Measurements from ENCODE around the gene KLHL29.

The KLHL29 gene

DNA sequence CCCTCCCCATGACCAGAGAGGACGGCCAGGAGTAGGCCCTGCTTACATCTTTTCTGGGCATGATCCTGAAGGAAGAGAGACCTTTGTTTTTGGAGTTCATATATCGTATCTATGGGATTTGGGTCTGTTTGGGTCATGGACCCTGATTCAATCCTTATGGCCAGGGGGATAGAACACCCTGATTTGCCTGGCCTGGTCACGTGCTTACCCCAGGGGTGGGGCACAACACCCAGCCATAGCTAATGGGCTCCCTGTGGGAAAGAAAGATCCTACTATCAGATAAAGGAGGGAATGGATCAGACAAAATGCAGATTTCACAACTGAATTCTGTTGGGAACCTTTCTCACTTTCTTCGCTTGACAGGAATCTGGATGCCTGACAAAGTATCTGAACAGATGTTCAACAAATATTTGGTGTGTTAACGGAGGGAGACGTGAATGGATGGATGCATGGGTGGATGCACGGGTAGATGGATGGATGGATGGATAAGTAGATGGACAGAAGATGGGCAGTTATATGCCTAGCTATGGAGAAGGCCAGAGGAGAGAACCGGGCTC is 155.9 kb downstream of the KLHL29 start:
- H3K79me2 ChIP-seq (ENCODE audit: insufficient read depth, low read length), result no peaks in the 10 kb centered on the region
- no peaks in the 10 kb centered on the region for H4K20me1 ChIP-seq (ENCODE audit: insufficient read depth, low read length, poor library complexity, severe bottlenecking)
- no peaks in the 10 kb centered on the region for H3K9me2 ChIP-seq (replicated peaks; ENCODE audit: low read depth, low read length)
- no peaks in the 10 kb centered on the region for H3K36me3 ChIP-seq (ENCODE audit: insufficient read depth, low read length)
- H3K9ac ChIP-seq (ENCODE audit: low read depth, low read length, poor library complexity, severe bottlenecking), result no peak overlapping the region
- TF ChIP-seq, protein P1, sequence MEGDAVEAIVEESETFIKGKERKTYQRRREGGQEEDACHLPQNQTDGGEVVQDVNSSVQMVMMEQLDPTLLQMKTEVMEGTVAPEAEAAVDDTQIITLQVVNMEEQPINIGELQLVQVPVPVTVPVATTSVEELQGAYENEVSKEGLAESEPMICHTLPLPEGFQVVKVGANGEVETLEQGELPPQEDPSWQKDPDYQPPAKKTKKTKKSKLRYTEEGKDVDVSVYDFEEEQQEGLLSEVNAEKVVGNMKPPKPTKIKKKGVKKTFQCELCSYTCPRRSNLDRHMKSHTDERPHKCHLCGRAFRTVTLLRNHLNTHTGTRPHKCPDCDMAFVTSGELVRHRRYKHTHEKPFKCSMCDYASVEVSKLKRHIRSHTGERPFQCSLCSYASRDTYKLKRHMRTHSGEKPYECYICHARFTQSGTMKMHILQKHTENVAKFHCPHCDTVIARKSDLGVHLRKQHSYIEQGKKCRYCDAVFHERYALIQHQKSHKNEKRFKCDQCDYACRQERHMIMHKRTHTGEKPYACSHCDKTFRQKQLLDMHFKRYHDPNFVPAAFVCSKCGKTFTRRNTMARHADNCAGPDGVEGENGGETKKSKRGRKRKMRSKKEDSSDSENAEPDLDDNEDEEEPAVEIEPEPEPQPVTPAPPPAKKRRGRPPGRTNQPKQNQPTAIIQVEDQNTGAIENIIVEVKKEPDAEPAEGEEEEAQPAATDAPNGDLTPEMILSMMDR (conservative IDR thresholded peaks at IDR 0.05; ENCODE audit: low read length), result no peak
- TF ChIP-seq EZH2phosphoT487 (IDR thresholded peaks at IDR 0.05; ENCODE audit: borderline replicate concordance), result no peak
- no peak overlapping the region for H2AFZ ChIP-seq (ENCODE audit: low read length)
- H3K9me3 ChIP-seq (ENCODE audit: insufficient read depth, low read depth, low read length), result no peaks in the 10 kb centered on the region
- peaks cover 4% of the 10 kb centered on the region for H3K4me1 ChIP-seq (ENCODE audit: insufficient read depth, low read length, poor library complexity, severe bottlenecking)
- H3K4me3 ChIP-seq (ENCODE audit: low read length, poor library complexity, severe bottlenecking), result no peak overlapping the region
- H3K4me2 ChIP-seq (ENCODE audit: low read depth, low read length, poor library complexity, severe bottlenecking), result no peak overlapping the region
- H3K27me3 ChIP-seq (ENCODE audit: insufficient read depth, low read length, poor library complexity, severe bottlenecking), result no peaks in the 10 kb centered on the region
- no peaks in the 10 kb centered on the region for H3F3A ChIP-seq (ENCODE audit: low read depth)

DNA sequence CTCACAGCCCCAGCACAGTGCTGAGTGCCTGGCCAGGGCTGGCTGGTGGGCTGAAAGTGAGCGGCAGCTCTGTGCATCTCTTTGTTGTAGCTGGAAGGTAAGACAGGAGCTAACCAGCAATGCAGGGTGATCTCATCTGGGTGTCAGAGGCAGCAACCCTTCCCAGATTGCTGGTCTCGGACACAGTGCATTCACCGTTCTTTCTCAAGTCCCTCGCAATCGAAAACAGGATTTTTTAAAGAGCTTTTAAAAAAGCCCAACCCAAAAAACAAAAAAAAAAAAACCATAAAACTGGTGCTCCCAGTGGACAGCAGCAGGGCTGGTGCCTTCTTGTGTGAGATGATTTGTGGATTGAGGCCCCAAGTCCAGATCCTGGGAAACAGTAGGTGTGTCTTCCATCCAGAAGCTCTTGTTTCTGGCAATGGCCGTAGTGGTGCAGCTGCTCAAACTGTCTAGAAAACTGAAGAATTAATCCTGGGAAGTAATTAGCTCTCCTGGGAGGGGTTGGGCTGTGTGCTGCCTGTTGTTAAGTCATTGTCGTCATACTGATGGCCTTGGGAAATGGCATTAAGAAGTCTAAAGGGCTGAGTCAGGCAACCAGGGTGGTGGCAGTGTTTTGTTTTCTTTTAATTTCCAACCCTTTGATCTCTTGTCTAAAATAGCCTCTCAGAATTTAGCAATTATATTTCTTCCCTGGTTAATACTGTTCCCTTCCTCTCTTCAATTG is 156.7 kb downstream of the KLHL29 start:
- Histone ChIP-seq H3K4me2 (ENCODE audit: low read depth, low read length, poor library complexity, severe bottlenecking) (no peak overlapping the region), H3K4me1 (ENCODE audit: insufficient read depth, low read length, poor library complexity, severe bottlenecking) (no peaks in the 10 kb centered on the region), H2AFZ (ENCODE audit: low read length) (no peak overlapping the region), H3F3A (ENCODE audit: low read depth) (no peaks in the 10 kb centered on the region), H3K9me2 (replicated peaks; ENCODE audit: low read depth, low read length) (no peaks in the 10 kb centered on the region), H4K20me1 (ENCODE audit: insufficient read depth, low read length, poor library complexity, severe bottlenecking) (no peaks in the 10 kb centered on the region), H3K9me3 (ENCODE audit: insufficient read depth, low read depth, low read length) (no peaks in the 10 kb centered on the region), H3K4me3 (ENCODE audit: low read length, poor library complexity, severe bottlenecking) (no peak overlapping the region), H3K27me3 (ENCODE audit: insufficient read depth, low read length, poor library complexity, severe bottlenecking) (no peaks in the 10 kb centered on the region), H3K79me2 (ENCODE audit: insufficient read depth, low read length) (no peaks in the 10 kb centered on the region), H3K36me3 (ENCODE audit: insufficient read depth, low read length) (no peaks in the 10 kb centered on the region), H3K9ac (ENCODE audit: low read depth, low read length, poor library complexity, severe bottlenecking) (no peak overlapping the region)
- no peak for TF ChIP-seq EZH2phosphoT487 (IDR thresholded peaks at IDR 0.05; ENCODE audit: borderline replicate concordance)
- TF ChIP-seq, protein P1 (conservative IDR thresholded peaks at IDR 0.05; ENCODE audit: low read length), result no peak

DNA sequence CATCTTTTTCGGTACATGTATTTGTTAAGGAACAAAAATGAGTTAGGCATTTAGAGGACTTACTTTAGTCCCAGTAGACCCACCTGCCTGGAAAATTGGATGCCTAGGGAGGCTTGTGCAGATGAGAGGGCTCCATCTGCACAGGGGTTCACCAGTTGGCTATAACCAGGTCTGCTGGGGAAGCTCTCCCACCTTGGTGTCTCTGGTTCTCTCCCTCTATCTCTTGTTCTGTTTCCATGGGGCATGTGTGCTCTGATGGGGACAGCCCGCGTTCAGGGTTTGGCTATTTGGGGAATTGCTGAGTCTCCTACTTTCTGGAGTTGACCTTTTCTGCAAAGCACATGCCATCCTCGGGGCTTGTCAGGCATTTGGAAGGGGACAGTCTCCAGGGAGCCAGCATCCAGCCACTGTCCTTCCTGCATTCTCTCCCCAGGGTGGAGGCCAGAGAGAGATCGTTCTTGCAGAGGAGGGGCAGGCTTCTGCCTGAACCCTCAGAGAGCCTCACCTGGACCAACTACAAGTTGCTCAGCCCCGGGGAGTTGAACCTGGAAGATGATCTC is 157.3 kb downstream of the KLHL29 start:
- no peaks in the 10 kb centered on the region for H3K9me3 ChIP-seq (ENCODE audit: insufficient read depth, low read depth, low read length)
- no peaks in the 10 kb centered on the region for H3K36me3 ChIP-seq (ENCODE audit: insufficient read depth, low read length)
- no peak overlapping the region for H3K4me2 ChIP-seq (ENCODE audit: low read depth, low read length, poor library complexity, severe bottlenecking)
- H3K4me3 ChIP-seq (ENCODE audit: low read length, poor library complexity, severe bottlenecking), result no peak overlapping the region
- H3F3A ChIP-seq (ENCODE audit: low read depth), result no peaks in the 10 kb centered on the region
- H3K4me1 ChIP-seq (ENCODE audit: insufficient read depth, low read length, poor library complexity, severe bottlenecking), result no peaks in the 10 kb centered on the region
- H4K20me1 ChIP-seq (ENCODE audit: insufficient read depth, low read length, poor library complexity, severe bottlenecking), result no peaks in the 10 kb centered on the region
- no peaks in the 10 kb centered on the region for H3K79me2 ChIP-seq (ENCODE audit: insufficient read depth, low read length)
- no peak for TF ChIP-seq EZH2phosphoT487 (IDR thresholded peaks at IDR 0.05; ENCODE audit: borderline replicate concordance)
- TF ChIP-seq, protein P1 (conservative IDR thresholded peaks at IDR 0.05; ENCODE audit: low read length), result no peak
- no peak overlapping the region for H3K9ac ChIP-seq (ENCODE audit: low read depth, low read length, poor library complexity, severe bottlenecking)
- no peaks in the 10 kb centered on the region for H3K27me3 ChIP-seq (ENCODE audit: insufficient read depth, low read length, poor library complexity, severe bottlenecking)
- H3K9me2 ChIP-seq (replicated peaks; ENCODE audit: low read depth, low read length), result no peaks in the 10 kb centered on the region
- H2AFZ ChIP-seq (ENCODE audit: low read length), result no peak overlapping the region

Data from Loucy (cell line).